Ovary (tissue), 9 donors: Measurements from ENCODE around the gene LCN2. TPM values are rescaled to one million over a fixed set of nuclear protein-coding genes. Genes with fewer than 3 reads are reported as not detected.

ENCODE experiments used
- DNase-seq, 5 donors: peaks; one replicate each; pipeline ENCODE4 v3.0.0-alpha.2; 2019 to 2020
- H3K27ac ChIP-seq, 2 donors: fragments of 200-600 bp; one replicate each; pipeline versions ENCODE4 v1.5.1 to v1.8.0; 2019 to 2022
- H3K27me3 ChIP-seq: fragments of 200-600 bp; one replicate; pipeline ENCODE4 v1.8.0; 2022
- H3K36me3 ChIP-seq: fragments of 200-600 bp; sonication (generic); one replicate; pipeline ENCODE4 v1.5.1; 2019
- H3K4me1 ChIP-seq: one replicate; pipeline ENCODE4 v1.8.1; 2013; ENCODE audit warnings: mild to moderate bottlenecking, moderate library complexity; ENCODE audit not compliant: insufficient read depth
- H3K4me3 ChIP-seq: fragments of 200-600 bp; sonication (generic); one replicate; pipeline ENCODE4 v1.5.1; 2017
- H3K9me3 ChIP-seq, 2 donors: fragments of 200-600 bp in 1 of 2; sonication (generic) in 1 of 2; one replicate each; pipeline versions ENCODE4 v1.5.1 to v1.8.1; 2013 to 2019; ENCODE audit warnings: mild to moderate bottlenecking in 1 of 2, moderate library complexity in 1 of 2
- EP300 ChIP-seq: sonication (generic); formaldehyde crosslinking; IDR thresholded peaks from one replicate; pipeline ENCODE4 v1.6.1; 2017; ENCODE audit warnings: antibody characterized with exemption
- POLR2A ChIP-seq: fragments of 450-650 bp; IDR thresholded peaks from one replicate; pipeline ENCODE4 v1.6.1; 2017; ENCODE audit warnings: antibody characterized with exemption, mild to moderate bottlenecking, moderate library complexity
- WGBS, 3 donors: extraction: QIAGEN DNeasy Blood & Tissue Kit in 1 of 3; methylation state at CpG; one replicate each; pipeline versions ENCODE4 v1.1.5 to v1.1.7; 2013 to 2017; 5-methylcytosine and 5-hydroxymethylcytosine counted together
- intact Hi-C, 4 donors: fragments of 100-400 bp; cut with DNase I; formaldehyde crosslinking; loops; one replicate each; pipeline versions ENCODE4 v1.11.0 to v1.15.1; 2022 to 2023
- polyA plus RNA-seq, 2 donors: library from polyadenylated mRNA; stranded (reverse); fragments of 200-250 nt in 1 of 2; fragments of 350-450 nt in 1 of 2; fragmentation: Illumina TruSeq in 1 of 2; extraction: RNeasy Lipid Tissue Mini Kit (QIAGEN cat#74804) in 1 of 2; gene quantifications; one replicate each; pipeline ENCODE4 v1.2.3, GENCODE V29; 2013 to 2014
- total RNA-seq, 7 donors: library from RNA; depleted of rRNA in 2 of 7; stranded (reverse); fragments of >200 nt in 2 of 7; fragmentation: NEBNext Ultra II Directional in 3 of 7; extraction: Animal tissue kit (Norgen Biotek cat#: 25700) in 3 of 7; gene quantifications; one replicate each; pipeline versions ENCODE4 v1.1.0 to v1.2.4, GENCODE V29; 2016 to 2023
- TF ChIP-seq, protein P1 (sequence below), 3 donors: fragments of 450-650 bp in 2 of 3; fragments of 200-600 bp in 1 of 3; IDR thresholded peaks; one replicate each; pipeline versions ENCODE4 v1.5.1 to v1.8.0; 2016 to 2022; ENCODE audit warnings: antibody characterized with exemption in 3 of 3, mild to moderate bottlenecking in 1 of 3
- donor health status: DM: no; HTN: no; CAD: no; lungs with moderate emphysema.
- donor health status: DM: no; HTN: no; CAD: no.
- donor health status: Bipolar disorder and iron deficiency.
- donor health status: DM: yes; HTN: yes; CAD: no.
- donor health status: DM: no; HTN: no; CAD: no.
- donor health status: DM: yes; HTN: yes; CAD: no.

Gene LCN2
- total and polyA plus RNA-seq, 9 donors: 0.33 to 19.5 (median 3.6) TPM; not detected in 2

DNA sequence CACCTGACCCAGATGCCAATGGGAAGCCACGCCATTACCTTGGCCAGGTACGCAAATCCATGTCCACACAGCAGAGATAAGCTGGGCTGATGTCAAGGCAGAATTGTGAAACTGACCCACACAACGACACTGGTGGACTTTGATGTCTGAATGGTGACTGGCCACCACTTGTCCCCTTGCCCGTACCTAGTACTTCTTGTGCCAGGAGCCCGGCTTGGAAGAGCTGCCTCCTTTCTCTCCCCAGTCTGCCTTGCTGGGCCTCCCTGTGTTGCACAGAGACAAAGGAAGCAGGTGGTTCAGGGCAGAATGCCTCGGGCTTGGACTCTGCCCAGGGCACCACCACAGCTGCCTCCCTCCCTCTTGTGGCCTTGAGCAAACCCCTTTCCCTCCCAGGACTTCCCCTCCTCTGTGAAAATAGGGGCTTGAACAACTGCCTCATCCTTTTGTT lies 45.1 kb upstream of the LCN2 start:
- no peaks in the 10 kb centered on the region for H3K36me3 ChIP-seq

DNA sequence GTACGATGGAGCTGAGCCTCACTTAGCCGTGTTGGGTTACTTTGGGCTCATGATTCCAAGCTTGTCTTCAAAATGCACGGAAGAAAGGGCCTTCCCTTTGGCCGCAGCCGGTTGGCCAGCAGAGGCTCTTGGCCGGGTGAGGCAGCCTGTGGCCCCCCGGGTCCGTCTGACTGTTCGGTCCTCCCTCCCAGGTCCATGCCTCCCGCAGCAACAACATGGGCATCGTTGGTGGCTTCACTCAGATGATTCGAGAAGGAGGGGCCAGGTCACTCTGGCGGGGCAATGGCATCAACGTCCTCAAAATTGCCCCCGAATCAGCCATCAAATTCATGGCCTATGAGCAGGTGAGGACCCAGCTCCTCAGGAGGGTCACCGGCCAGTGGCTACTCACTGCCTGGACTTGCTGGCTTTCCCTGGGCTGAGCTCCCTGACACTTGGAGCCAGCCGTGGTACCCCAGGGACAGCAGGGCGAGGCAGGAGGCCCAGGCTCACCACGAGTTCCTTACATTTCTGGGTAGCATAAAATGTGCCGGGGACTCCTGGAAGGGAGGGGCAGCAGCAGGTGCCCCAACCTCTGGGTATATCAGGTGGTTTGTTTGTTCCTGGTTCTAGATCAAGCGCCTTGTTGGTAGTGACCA lies 43.6 kb upstream of the LCN2 start:
- DNase-seq: peak in 1 of 5 donors; percentile 35

More for the DNA sequence above, 45.1 kb upstream of the LCN2 start:
- WGBS, 3 donors: 19 to 32% (median 28%) methylated on average over 6 of the region's 6 CpGs
- Histone ChIP-seq H3K27ac (peak overlapping the region; percentile 52 to 63), H3K27me3 (no peaks in the 10 kb centered on the region), H3K4me3 (no peak overlapping the region), H3K4me1 (peaks cover 45% of the 10 kb centered on the region), H3K9me3 (no peaks in the 10 kb centered on the region)
- TF ChIP-seq POLR2A (no peak), EP300 (no peak)
- TF ChIP-seq, protein P1, sequence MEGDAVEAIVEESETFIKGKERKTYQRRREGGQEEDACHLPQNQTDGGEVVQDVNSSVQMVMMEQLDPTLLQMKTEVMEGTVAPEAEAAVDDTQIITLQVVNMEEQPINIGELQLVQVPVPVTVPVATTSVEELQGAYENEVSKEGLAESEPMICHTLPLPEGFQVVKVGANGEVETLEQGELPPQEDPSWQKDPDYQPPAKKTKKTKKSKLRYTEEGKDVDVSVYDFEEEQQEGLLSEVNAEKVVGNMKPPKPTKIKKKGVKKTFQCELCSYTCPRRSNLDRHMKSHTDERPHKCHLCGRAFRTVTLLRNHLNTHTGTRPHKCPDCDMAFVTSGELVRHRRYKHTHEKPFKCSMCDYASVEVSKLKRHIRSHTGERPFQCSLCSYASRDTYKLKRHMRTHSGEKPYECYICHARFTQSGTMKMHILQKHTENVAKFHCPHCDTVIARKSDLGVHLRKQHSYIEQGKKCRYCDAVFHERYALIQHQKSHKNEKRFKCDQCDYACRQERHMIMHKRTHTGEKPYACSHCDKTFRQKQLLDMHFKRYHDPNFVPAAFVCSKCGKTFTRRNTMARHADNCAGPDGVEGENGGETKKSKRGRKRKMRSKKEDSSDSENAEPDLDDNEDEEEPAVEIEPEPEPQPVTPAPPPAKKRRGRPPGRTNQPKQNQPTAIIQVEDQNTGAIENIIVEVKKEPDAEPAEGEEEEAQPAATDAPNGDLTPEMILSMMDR (IDR thresholded peaks at IDR 0.05): no peak
- peak; percentile 55 to 80 (median 69) for DNase-seq
- intact Hi-C loops: loop anchor here in 1 of 4 donors (10.0 kb wide), 1 partner anchor 49 kb away; no protein-coding TSS in a partner anchor

DNA sequence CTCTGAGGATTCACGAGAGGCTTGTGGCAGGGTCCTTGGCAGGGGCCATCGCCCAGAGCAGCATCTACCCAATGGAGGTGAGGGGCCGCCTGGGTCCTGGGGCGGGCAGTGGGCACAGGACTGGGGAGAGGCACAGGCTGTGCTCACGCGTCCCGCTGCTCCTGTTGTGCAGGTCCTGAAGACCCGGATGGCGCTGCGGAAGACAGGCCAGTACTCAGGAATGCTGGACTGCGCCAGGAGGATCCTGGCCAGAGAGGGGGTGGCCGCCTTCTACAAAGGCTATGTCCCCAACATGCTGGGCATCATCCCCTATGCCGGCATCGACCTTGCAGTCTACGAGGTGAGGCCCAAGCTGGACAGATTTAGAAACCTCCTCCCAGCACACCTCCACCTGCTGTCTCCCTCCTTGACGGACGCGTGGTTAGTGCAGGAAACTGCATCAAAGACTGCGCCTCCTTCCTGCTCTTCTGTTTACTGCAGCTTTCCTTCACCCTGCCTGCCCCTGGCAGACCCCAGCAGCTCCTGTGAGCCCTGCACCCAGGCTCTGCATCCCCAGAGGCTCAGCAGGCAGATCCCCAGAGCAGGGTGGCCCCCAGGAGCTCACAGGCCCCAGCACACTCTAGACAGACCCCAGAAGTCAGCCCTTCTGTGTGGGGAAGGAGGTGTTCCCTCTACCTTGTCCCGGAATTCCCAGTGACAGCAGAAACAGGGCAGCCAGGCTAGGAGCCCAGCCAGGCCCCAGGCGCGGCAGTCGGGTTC lies 42.9 kb upstream of the LCN2 start:
- 78 to 86% (median 79%) methylated on average over 19 to 23 of the region's 23 CpGs for WGBS, 3 donors
- H3K4me3 ChIP-seq: no peak overlapping the region
- H3K9me3 ChIP-seq: no peaks in the 10 kb centered on the region
- no peaks in the 10 kb centered on the region for H3K36me3 ChIP-seq
- intact Hi-C loops: loop anchor here in 2 of 4 donors (5.0 to 10.0 kb wide), 2 partner anchors 52 to 64 kb away; no protein-coding TSS in a partner anchor
- DNase-seq: peak in 2 of 5 donors; percentile 29 to 45
- H3K27me3 ChIP-seq: no peaks in the 10 kb centered on the region
- peak overlapping the region in 1 of 2 donors; percentile 39 for H3K27ac ChIP-seq
- TF ChIP-seq EP300: no peak
- TF ChIP-seq POLR2A: no peak
- TF ChIP-seq, protein P1 (IDR thresholded peaks at IDR 0.05): no peak
- peaks cover 29% of the 10 kb centered on the region for H3K4me1 ChIP-seq

More for the DNA sequence above, 43.6 kb upstream of the LCN2 start:
- peaks cover 32% of the 10 kb centered on the region for H3K4me1 ChIP-seq
- WGBS, 3 donors: 78 to 84% (median 80%) methylated on average over 19 to 21 of the region's 21 CpGs
- no peaks in the 10 kb centered on the region for H3K27me3 ChIP-seq
- no peaks in the 10 kb centered on the region for H3K9me3 ChIP-seq
- H3K4me3 ChIP-seq: no peak overlapping the region
- TF ChIP-seq POLR2A (no peak), EP300 (no peak)
- TF ChIP-seq, protein P1 (IDR thresholded peaks at IDR 0.05): no peak
- no peaks in the 10 kb centered on the region for H3K36me3 ChIP-seq
- intact Hi-C loops: loop anchor here in 2 of 4 donors (5.0 to 10.0 kb wide), 2 partner anchors 51 to 63 kb away; no protein-coding TSS in a partner anchor
- peak overlapping the region in 1 of 2 donors; percentile 39 for H3K27ac ChIP-seq

DNA sequence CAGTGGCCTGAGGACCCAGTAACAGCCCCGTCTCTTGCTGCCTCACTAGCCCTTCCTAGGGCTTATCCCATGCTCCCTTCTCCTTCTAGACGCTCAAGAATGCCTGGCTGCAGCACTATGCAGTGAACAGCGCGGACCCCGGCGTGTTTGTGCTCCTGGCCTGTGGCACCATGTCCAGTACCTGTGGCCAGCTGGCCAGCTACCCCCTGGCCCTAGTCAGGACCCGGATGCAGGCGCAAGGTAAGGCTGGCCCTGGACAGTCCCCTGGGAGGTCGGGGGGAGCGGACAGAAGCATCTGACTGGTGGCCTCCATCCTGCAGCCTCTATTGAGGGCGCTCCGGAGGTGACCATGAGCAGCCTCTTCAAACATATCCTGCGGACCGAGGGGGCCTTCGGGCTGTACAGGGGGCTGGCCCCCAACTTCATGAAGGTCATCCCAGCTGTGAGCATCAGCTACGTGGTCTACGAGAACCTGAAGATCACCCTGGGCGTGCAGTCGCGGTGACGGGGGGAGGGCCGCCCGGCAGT lies 42.2 kb upstream of the LCN2 start:
- Histone ChIP-seq H3K27ac (peak overlapping the region in 1 of 2 donors; percentile 44), H3K36me3 (no peaks in the 10 kb centered on the region), H3K9me3 (no peaks in the 10 kb centered on the region), H3K4me1 (peaks cover 24% of the 10 kb centered on the region), H3K4me3 (no peak overlapping the region), H3K27me3 (no peaks in the 10 kb centered on the region)
- WGBS, 3 donors: 77 to 81% (median 78%) methylated on average over 14 to 23 of the region's 23 CpGs
- intact Hi-C loops: loop anchor here in 2 of 4 donors (5.0 to 10.0 kb wide), 2 partner anchors 52 to 65 kb away; no protein-coding TSS in a partner anchor
- DNase-seq: peak in 2 of 5 donors; percentile 42 to 48
- TF ChIP-seq EP300 (no peak), POLR2A (no peak)
- TF ChIP-seq, protein P1 (IDR thresholded peaks at IDR 0.05): no peak
